ENCODE measurements around the gene CALD1. TPM values are rescaled to one million over a fixed set of nuclear protein-coding genes. Genes with fewer than 3 reads are reported as not detected.
A peak's percentile ranks its signal among the peaks of the same experiment; 100 is the strongest.
"Not testable (repeated sequence)": the region's sequence is repeated elsewhere in the genome, so short reads cannot be mapped to it uniquely, and the experiment has no call there.

CALD1 gene
- total and polyA plus RNA-seq, 4 donors = 48.0 to 226 (median 95.2) TPM

DNA sequence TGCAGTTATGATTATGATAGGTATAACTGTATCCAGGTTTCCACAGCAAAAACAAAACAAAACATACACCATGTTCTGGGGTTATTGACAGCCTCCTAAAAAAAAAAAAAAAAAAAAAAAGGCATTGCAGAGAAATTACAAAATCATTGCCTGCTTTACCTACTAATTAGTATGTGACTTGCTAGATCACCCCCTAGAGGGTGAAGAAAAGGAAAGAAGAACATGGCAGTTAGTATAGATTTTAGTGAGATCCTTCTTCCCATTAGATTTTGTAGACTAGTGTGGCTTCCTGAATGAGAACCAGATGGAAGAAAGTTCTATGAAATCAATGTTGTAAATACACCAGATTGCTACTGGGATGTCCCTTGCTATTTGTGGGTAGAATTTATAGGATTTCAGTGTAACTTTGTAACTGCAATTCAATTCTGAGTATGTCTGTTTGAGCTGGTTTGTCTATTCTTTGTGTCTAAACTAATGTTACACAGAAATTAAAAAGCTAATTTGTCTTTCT, 182.9 kb downstream of the CALD1 start:
- H3K27ac ChIP-seq (ENCODE audit: low read depth in 1 of 2, low read length in 2 of 2) = no peak overlapping the region
- no peak for TF ChIP-seq FOXA2 (IDR thresholded peaks at IDR 0.05)
- TF ChIP-seq TAF1 (conservative IDR thresholded peaks at IDR 0.05) = no peak
- no peak for TF ChIP-seq HNF4A (conservative IDR thresholded peaks at IDR 0.05)
- no peak for TF ChIP-seq NR2F2 (IDR thresholded peaks at IDR 0.05)
- no peak for TF ChIP-seq EGR1 (IDR thresholded peaks at IDR 0.05; ENCODE audit: low read depth in 2 of 2)
- TF ChIP-seq RAD21 (IDR thresholded peaks at IDR 0.05) = peak in 1 of 2 donors; percentile 23
- no peak for TF ChIP-seq MAX (IDR thresholded peaks at IDR 0.05)
- DNase-seq (ENCODE audit: low spot score) = no peak
- H3K9ac ChIP-seq (ENCODE audit: low read depth in 1 of 2, low read length in 2 of 2) = no peak overlapping the region
- H3K4me3 ChIP-seq (ENCODE audit: low read depth in 1 of 3, low read length in 3 of 3) = no peak overlapping the region
- H3K9me3 ChIP-seq (ENCODE audit: control insufficient read depth in 4 of 4, low read length in 3 of 4) = no peaks in the 10 kb centered on the region
- H3K36me3 ChIP-seq (ENCODE audit: control insufficient read depth in 4 of 4, insufficient read depth in 3 of 4, low read depth in 1 of 4, low read length in 3 of 4) = peaks cover 12 to 80% (median 58%) of the 10 kb centered on the region in 4 donors
- H3K4me1 ChIP-seq (ENCODE audit: control insufficient read depth in 4 of 4, insufficient read depth in 4 of 4, low read length in 3 of 4) = no peaks in the 10 kb centered on the region
- H3K27me3 ChIP-seq (ENCODE audit: control insufficient read depth in 4 of 4, insufficient read depth in 4 of 4, low read length in 3 of 4) = no peaks in the 10 kb centered on the region

DNA sequence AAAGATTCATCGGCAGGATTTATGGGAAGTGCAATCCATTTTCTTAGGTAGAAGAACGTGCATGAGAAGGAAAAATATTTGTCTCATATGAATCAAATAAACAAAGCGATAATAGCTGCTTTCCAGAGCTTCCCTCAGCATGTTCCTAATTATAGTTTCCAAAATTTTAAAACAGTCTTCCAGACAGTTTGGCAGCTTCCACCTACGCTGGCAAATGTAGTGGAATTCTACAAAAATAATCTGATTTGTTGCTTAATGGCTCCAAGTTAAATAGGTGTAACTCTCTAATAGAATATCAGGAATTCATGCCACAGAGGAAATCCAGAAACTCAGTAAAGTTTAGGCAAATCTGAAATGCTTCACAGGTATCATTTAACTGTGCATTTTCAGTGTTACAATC, 183.6 kb downstream of the CALD1 start:
- TF ChIP-seq JUND (IDR thresholded peaks at IDR 0.05) (no peak), ATF3 (IDR thresholded peaks at IDR 0.05) (no peak), MAX (IDR thresholded peaks at IDR 0.05) (no peak), FOXA1 (IDR thresholded peaks at IDR 0.05) (no peak), HNF4G (IDR thresholded peaks at IDR 0.05) (no peak), TAF1 (conservative IDR thresholded peaks at IDR 0.05) (no peak)
- H3K4me1 ChIP-seq (ENCODE audit: control insufficient read depth in 4 of 4, insufficient read depth in 4 of 4, low read length in 3 of 4) = no peaks in the 10 kb centered on the region
- 86% methylated on average over 4 of the region's 4 CpGs for WGBS
- no peak overlapping the region for H3K9ac ChIP-seq (ENCODE audit: low read depth in 1 of 2, low read length in 2 of 2)
- H3K27ac ChIP-seq (ENCODE audit: low read depth in 1 of 2, low read length in 2 of 2) = no peak overlapping the region
- H3K4me3 ChIP-seq (ENCODE audit: low read depth in 1 of 3, low read length in 3 of 3) = no peak overlapping the region
- H3K27me3 ChIP-seq (ENCODE audit: control insufficient read depth in 4 of 4, insufficient read depth in 4 of 4, low read length in 3 of 4) = no peaks in the 10 kb centered on the region
- no peaks in the 10 kb centered on the region for H3K9me3 ChIP-seq (ENCODE audit: control insufficient read depth in 4 of 4, low read length in 3 of 4)
- H3K36me3 ChIP-seq (ENCODE audit: control insufficient read depth in 4 of 4, insufficient read depth in 3 of 4, low read depth in 1 of 4, low read length in 3 of 4) = peaks cover 12 to 76% (median 59%) of the 10 kb centered on the region in 4 donors
- DNase-seq (ENCODE audit: low spot score) = no peak

- Histone ChIP-seq H3K4me3 (ENCODE audit: low read depth in 1 of 3, low read length in 3 of 3) (no peak overlapping the region), H3K9me3 (ENCODE audit: control insufficient read depth in 4 of 4, low read length in 3 of 4) (no peaks in the 10 kb centered on the region), H3K27me3 (ENCODE audit: control insufficient read depth in 4 of 4, insufficient read depth in 4 of 4, low read length in 3 of 4) (no peaks in the 10 kb centered on the region), H3K9ac (ENCODE audit: low read depth in 1 of 2, low read length in 2 of 2) (no peak overlapping the region), H3K36me3 (ENCODE audit: control insufficient read depth in 4 of 4, insufficient read depth in 3 of 4, low read depth in 1 of 4, low read length in 3 of 4) (peaks cover 2 to 54% (median 41%) of the 10 kb centered on the region in 4 donors), H3K27ac (ENCODE audit: low read depth in 1 of 2, low read length in 2 of 2) (no peak overlapping the region), H3K4me1 (ENCODE audit: control insufficient read depth in 4 of 4, insufficient read depth in 4 of 4, low read length in 3 of 4) (no peaks in the 10 kb centered on the region)
- WGBS = 88% methylated on average over 3 of the region's 3 CpGs
- TF ChIP-seq NR2F2 (IDR thresholded peaks at IDR 0.05) = no peak
- no peak for DNase-seq (ENCODE audit: low spot score)
Measured at GRCh38 chr7:134966691-134967090, 187.3 kb downstream of the CALD1 start.

DNA sequence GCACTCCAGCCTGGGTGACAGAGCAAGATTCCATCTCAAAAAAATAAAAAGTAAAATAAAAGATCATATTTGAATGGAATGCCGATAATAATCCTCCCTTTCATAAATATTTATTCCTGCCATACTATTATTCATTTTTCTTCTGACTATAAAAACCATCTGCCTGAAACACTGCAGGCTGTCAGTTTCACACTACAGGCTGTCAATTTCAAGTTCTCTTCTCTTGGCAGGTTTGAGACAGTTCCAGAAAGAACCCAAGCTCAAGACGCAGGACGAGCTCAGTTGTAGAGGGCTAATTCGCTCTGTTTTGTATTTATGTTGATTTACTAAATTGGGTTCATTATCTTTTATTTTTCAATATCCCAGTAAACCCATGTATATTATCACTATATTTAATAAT, 188.7 kb downstream of the CALD1 start:
- no peak overlapping the region for H3K4me3 ChIP-seq (ENCODE audit: low read depth in 1 of 3, low read length in 3 of 3)
- H3K27ac ChIP-seq (ENCODE audit: low read depth in 1 of 2, low read length in 2 of 2) = no peak overlapping the region
- no peaks in the 10 kb centered on the region for H3K27me3 ChIP-seq (ENCODE audit: control insufficient read depth in 4 of 4, insufficient read depth in 4 of 4, low read length in 3 of 4)
- H3K4me1 ChIP-seq (ENCODE audit: control insufficient read depth in 4 of 4, insufficient read depth in 4 of 4, low read length in 3 of 4) = no peaks in the 10 kb centered on the region
- peaks cover 1 to 44% (median 35%) of the 10 kb centered on the region in 4 donors for H3K36me3 ChIP-seq (ENCODE audit: control insufficient read depth in 4 of 4, insufficient read depth in 3 of 4, low read depth in 1 of 4, low read length in 3 of 4)
- WGBS = 97% methylated on average over 4 of the region's 4 CpGs
- H3K9me3 ChIP-seq (ENCODE audit: control insufficient read depth in 4 of 4, low read length in 3 of 4) = no peaks in the 10 kb centered on the region
- no peak for DNase-seq (ENCODE audit: low spot score)
- H3K9ac ChIP-seq (ENCODE audit: low read depth in 1 of 2, low read length in 2 of 2) = no peak overlapping the region
- TF ChIP-seq CTCF (IDR thresholded peaks at IDR 0.05; ENCODE audit: low read depth, low read length, missing input control) (no peak), GABPA (IDR thresholded peaks at IDR 0.05 in 1 of 2, conservative IDR thresholded peaks at IDR 0.05 in 1 of 2) (no peak), JUND (IDR thresholded peaks at IDR 0.05) (no peak), ATF3 (IDR thresholded peaks at IDR 0.05) (no peak), RAD21 (IDR thresholded peaks at IDR 0.05) (no peak), RXRA (IDR thresholded peaks at IDR 0.05) (no peak), SP1 (IDR thresholded peaks at IDR 0.05) (no peak), NR2F2 (IDR thresholded peaks at IDR 0.05) (no peak)

- WGBS = 99% methylated on average over 3 of the region's 3 CpGs
- H3K4me1 ChIP-seq (ENCODE audit: control insufficient read depth in 4 of 4, insufficient read depth in 4 of 4, low read length in 3 of 4); DNase-seq (ENCODE audit: low spot score); H3K9me3 ChIP-seq (ENCODE audit: control insufficient read depth in 4 of 4, low read length in 3 of 4); H3K36me3 ChIP-seq (ENCODE audit: control insufficient read depth in 4 of 4, insufficient read depth in 3 of 4, low read depth in 1 of 4, low read length in 3 of 4); H3K27me3 ChIP-seq (ENCODE audit: control insufficient read depth in 4 of 4, insufficient read depth in 4 of 4, low read length in 3 of 4); H3K4me3 ChIP-seq (ENCODE audit: low read depth in 1 of 3, low read length in 3 of 3); H3K27ac ChIP-seq (ENCODE audit: low read depth in 1 of 2, low read length in 2 of 2); H3K9ac ChIP-seq (ENCODE audit: low read depth in 1 of 2, low read length in 2 of 2): not testable (repeated sequence)
Measured at GRCh38 chr7:134981645-134982044, 202.2 kb downstream of the CALD1 start.
